ENCODE data around the gene LGALS9C. TPM values are rescaled to one million over a fixed set of nuclear protein-coding genes. Genes with fewer than 3 reads are reported as not detected.
"Not testable (repeated sequence)": the region's sequence is repeated elsewhere in the genome, so short reads cannot be mapped to it uniquely, and the experiment has no call there.

LGALS9C gene
- polyA plus RNA-seq (ENCODE audit: insufficient read length) = not detected

GRCh38 chr17:18476508-18477308 lies at the start of gene LGALS9C:
Gene LGALS9C, plus strand, starts transcription at chr17:18476789. Its CDS starts 66 bp downstream, at chr17:18476855.
- DNase-seq (ENCODE audit: low read depth) = not testable (repeated sequence)

GRCh38 chr17:18432206-18432605 lies 44.4 kb upstream of the LGALS9C start:
- DNase-seq (ENCODE audit: low read depth) = not testable (repeated sequence)

- not testable (repeated sequence) for DNase-seq (ENCODE audit: low read depth)
These were observed 37.1 kb upstream of the LGALS9C start for GRCh38 chr17:18439465-18439870.

GRCh38 chr17:18442093-18442492 lies 34.5 kb upstream of the LGALS9C start:
- DNase-seq (ENCODE audit: low read depth) = not testable (repeated sequence)

GRCh38 chr17:18442532-18442931 lies 34.1 kb upstream of the LGALS9C start:
- not testable (repeated sequence) for DNase-seq (ENCODE audit: low read depth)

- DNase-seq (ENCODE audit: low read depth) = not testable (repeated sequence)
These were observed 28.9 kb upstream of the LGALS9C start for GRCh38 chr17:18447476-18448205.

- DNase-seq (ENCODE audit: low read depth) = not testable (repeated sequence)
These were observed 28.3 kb upstream of the LGALS9C start for GRCh38 chr17:18448311-18448710.

GRCh38 chr17:18449833-18450232 lies 26.8 kb upstream of the LGALS9C start:
- DNase-seq (ENCODE audit: low read depth) = not testable (repeated sequence)

- DNase-seq (ENCODE audit: low read depth) = not testable (repeated sequence)
These were observed 25.6 kb upstream of the LGALS9C start for GRCh38 chr17:18450998-18451397.

GRCh38 chr17:18451969-18452368 lies 24.6 kb upstream of the LGALS9C start:
- DNase-seq (ENCODE audit: low read depth) = not testable (repeated sequence)

- not testable (repeated sequence) for DNase-seq (ENCODE audit: low read depth)
These were observed 17.6 kb upstream of the LGALS9C start for GRCh38 chr17:18459035-18459434.

GRCh38 chr17:18463831-18464502 lies 12.6 kb upstream of the LGALS9C start:
- not testable (repeated sequence) for DNase-seq (ENCODE audit: low read depth)

GRCh38 chr17:18466250-18466983 lies 10.2 kb upstream of the LGALS9C start:
- DNase-seq (ENCODE audit: low read depth) = not testable (repeated sequence)

GRCh38 chr17:18467001-18467400 lies 9.6 kb upstream of the LGALS9C start:
- not testable (repeated sequence) for DNase-seq (ENCODE audit: low read depth)

GRCh38 chr17:18468472-18469171 lies 8.0 kb upstream of the LGALS9C start:
- not testable (repeated sequence) for DNase-seq (ENCODE audit: low read depth)

- not testable (repeated sequence) for DNase-seq (ENCODE audit: low read depth)
These were observed 6.8 kb upstream of the LGALS9C start for GRCh38 chr17:18469837-18470236.

GRCh38 chr17:18470345-18470930 lies 6.2 kb upstream of the LGALS9C start:
- not testable (repeated sequence) for DNase-seq (ENCODE audit: low read depth)

GRCh38 chr17:18473967-18474366 lies 2.6 kb upstream of the LGALS9C start:
- DNase-seq (ENCODE audit: low read depth) = not testable (repeated sequence)

GRCh38 chr17:18474754-18475153 lies 1.8 kb upstream of the LGALS9C start:
- not testable (repeated sequence) for DNase-seq (ENCODE audit: low read depth)

GRCh38 chr17:18477367-18477766 lies 778 bp downstream of the LGALS9C start:
- DNase-seq (ENCODE audit: low read depth) = not testable (repeated sequence)

All from forelimb muscle (tissue), 1 donor.